GM19238 (cell line): ENCODE data around the gene NBEAL1.
"Not testable (repeated sequence)": the region's sequence is repeated elsewhere in the genome, so short reads cannot be mapped to it uniquely, and the experiment has no call there.

Experiments
- DNase-seq: peaks from one replicate; pipeline ENCODE4 v3.0.0; 2011; ENCODE audit warnings: low spot score; ENCODE audit not compliant: insufficient read length

The NBEAL1 gene

DNA sequence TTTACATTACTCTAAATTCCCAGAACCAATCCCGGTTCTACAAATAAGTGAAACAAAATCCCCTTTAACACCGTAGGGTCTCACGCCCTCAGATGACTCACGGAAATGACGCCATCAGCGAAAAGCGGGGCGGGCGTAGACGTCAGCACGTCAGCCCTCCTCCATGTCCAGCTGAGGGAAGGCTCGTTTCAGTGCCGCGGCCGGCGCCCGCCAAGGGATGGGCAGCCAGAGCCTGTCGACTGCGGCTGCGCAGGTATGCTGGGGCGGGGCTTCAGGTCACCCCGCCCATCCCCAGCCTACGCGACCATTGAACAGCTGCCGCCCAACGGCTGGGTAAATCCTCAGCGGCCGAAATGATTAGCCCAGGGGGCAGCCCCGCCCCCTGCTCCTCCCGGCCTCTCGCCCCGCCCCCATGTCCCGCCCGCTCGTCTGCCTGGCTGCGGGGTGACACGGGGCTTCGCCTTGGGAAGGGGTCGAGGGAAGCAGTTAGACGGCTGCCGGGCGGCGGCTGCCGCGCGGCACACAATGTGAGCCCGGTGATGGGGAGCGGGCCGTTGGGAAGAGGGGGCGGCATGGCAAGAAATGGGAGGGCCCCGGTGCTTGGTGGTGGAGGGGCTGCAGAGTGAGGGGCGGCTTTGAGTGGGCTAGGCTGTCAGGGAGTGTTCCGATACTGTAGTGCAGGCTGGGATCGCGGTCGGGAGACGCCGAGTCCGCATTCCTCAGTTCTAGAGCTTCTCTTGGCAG, at the start of gene NBEAL1:
NBEAL1 (plus strand) TSS at position 420 of the 744 bp plus-strand sequence. CDS start 1,510 bp downstream, outside the sequence.
- peak; percentile 82 for DNase-seq

DNA sequence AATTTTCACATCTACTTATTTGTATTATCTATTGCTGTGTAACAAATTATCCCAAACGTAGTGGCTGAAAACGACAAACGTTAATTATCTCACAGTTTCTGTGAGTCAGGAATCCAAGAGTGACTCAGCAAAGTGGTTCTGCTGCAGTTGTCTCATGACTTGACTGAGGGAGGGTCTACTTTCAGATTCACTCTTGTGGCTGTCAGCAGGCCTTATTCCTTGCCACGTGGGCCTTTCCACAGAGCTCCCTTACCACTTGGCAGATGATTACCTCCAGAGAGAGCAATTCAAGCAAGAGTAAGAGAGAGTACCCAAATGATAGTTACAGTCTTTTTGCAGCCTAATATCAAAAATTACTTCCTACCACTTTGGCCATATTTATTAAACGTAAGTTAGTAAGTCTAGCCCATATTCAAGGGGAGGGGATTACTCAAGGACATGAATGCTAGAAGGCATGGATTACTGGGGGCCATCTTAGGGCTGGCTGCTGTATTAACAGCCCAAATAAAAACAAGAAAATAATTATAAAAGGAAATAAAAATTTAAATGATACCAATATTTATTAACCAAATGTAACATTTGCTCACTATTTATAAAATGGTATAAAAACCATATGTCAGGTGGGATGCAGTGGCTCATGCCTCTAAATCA, 48.7 kb upstream of the NBEAL1 start:
- no peak for DNase-seq

DNA sequence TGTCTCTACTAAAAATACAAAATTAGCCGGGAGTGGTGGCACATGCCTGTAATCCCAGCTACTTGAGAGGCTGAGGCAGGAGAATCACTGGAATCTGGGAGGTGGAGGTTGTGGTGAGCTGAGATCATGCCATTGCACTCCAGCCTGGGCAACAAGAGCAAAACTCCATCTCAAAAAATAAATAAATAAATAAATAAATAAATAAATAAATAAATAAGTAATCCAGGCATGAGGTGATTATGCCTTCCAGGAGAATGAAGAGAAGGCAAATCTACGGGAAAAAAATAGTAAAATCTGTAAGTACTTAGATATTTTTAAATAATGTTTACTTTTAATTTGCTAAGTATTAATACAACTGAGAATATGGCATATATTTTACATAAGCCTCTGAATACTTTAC, 45.3 kb upstream of the NBEAL1 start:
- not testable (repeated sequence) for DNase-seq

DNA sequence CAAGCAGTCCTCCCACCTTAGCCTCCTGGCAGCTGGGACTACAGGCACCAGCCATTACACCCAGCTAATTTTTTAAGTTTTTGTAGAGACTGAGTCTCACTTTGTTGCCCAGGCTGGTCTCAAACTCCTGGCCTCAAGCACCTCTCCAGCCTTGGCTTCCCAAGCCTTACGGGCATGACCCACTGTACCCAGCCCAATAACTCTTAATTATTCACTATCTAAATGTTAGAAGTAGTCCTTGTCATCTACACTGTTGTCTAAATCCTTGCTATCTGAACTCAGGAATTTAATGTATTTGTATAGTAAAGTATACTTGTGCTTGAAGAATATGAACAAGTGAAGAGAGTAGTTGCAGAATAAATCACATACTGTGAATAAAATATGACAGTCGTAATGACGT, 37.9 kb upstream of the NBEAL1 start:
- no peak for DNase-seq

DNA sequence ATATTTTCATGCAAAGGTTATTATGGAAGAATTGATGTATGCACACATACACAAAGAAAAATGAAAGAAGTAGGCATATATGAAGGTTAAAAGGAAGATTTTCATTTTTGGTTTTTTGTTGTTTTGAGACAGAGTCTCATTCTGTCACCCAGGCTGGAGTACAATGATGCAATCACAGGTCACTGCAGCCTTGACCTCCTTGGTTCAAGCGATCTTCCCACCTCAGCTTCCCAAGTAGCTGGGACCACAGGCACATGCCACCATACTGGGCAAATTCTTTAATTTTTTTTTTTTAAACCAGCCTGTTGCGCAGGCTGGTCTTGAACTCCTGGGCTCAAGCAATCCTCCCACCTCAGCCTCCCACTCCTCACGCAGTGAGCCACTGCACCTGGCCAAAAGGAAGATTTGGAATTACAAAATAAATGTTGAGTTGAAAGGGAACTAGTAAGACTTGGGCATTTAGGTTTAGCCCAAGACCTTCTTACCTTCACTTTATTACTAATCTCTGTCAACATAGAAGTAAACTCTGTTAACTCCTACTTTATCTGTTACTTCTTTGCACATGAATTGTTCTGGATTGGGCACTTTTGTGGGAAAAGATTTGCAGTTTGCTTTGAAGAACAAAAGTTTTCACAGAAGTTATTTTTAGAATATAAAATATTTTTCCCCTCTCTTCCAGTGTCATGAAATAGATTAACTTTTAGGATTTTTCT, 31.7 kb upstream of the NBEAL1 start:
- no peak for DNase-seq

DNA sequence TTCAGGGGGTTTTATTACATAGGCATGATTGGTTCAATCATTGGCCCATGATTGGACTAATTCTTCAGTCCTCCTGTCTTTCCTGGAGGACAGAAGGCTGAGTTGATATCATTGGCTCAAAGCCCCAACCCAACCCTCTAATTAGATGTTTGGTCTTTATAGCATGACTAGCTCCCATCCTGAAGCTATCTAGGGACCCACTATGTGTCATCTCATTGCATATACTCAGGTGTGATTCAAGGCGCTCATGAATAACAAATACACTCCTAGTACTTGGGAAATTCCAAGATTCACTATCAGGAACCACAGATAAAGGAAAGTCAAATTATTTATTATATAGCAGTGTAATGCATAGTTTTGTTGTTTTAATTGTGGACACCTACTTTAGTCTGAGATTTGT, 24.9 kb upstream of the NBEAL1 start:
- no peak for DNase-seq

DNA sequence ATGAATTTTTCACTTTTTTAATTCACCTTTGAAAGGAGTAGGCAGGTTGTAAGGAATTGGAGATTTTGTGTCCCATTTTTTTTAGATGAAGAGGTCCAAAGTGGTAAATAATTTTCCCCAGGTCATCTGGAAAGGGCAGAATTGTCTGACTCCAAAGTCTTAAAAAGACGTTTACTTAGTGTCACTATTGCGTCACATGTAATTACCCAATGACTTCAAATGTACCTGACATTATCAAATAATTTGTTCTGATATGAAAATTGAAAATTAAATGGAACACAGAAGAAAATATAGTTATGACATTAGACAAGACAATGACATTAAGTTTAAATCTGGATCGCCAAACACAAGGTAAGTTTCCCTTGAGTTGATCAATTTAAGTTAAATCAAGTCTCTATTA, 24.2 kb upstream of the NBEAL1 start:
- no peak for DNase-seq

DNA sequence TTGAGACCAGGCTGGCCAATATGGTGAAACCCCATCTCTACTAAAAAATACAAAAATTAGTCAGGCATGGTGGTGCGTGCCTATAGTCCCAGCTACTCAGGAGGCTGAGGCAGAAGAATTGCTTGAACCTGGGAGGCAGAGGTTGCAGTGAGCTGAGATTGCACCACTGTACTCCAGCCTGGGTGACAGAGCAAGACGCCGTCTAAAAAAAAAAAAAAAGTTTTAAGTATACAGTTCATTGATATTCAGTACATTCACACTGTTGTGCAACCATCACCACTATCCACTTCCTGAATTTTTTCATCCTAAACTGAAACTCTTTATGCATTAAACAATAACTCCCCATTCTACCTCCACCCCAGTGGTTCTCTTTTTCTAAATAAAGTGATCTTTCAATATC, 17.6 kb upstream of the NBEAL1 start:
- not testable (repeated sequence) for DNase-seq

DNA sequence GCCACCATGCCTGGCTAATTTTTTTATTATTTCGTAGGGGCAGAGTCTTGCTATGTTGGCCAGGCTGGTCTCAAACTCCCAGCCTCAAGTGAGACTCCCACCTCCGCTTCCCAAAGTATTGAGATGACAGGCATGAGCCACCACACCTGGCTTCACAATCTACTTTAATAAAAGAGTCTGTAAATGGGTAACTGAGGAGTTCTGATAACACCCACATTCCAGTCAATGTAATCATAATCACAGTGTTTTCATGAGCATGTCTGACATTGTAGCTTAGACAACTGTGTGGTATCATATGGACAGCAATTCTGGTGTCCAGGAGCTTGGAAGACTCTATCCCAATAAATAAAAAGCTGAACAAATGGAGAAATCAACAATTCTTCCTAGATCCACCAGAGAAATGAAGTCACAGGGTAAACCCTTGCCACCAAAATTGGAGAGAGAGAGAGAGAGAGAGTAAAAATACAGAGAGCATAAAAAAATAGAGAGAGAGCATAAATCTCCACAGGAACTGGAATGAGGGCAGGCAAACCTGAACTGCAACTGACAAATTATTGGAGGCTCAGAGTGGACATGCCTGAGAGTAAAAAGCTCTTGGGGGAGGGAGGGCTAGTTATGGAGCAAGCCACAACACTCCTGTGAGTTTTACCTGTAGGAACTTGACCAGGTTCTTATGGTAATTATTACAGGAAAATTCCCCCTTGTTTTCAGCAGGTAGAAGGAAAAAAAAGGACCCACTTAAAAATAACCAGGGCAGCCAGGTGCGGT, 12.4 kb upstream of the NBEAL1 start:
- DNase-seq, result no peak

DNA sequence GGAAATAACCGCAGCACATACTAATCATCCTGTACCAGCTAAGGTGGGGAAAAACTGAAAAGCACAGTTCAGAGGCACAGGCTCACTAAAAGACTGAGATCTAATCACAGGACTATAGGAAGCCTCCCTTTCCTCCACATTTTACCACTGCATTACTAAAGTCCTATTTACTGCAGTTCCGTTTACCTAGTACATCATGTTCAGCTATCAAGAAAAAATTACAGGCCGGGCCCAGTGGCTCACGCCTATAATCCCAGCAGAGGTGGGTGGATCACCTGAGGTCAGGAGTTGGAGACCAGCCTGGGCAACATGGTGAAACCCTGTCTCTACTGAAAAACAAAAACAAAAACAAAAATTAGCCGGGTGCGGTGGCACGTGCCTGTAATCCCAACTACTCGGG, 11.0 kb upstream of the NBEAL1 start:
- no peak for DNase-seq

DNA sequence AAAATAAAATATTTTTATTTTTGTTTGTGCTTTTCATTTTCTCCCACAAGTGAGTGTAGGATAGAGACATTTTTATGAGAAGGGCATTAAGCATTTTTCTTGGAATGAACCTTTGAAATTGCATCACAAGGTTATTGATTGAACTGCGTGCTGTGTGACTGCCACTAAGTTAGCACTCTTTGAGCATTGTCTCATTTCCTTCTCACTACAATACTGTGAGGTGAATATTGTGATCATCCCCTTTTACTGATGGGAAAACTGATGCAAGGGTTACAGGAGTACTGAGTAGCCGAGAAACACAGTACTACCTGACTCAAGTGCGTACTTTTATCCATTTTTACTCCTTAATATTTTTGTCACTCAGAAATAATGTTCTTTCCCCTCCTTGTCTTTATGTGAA, 2.0 kb downstream of the NBEAL1 start:
- no peak for DNase-seq

DNA sequence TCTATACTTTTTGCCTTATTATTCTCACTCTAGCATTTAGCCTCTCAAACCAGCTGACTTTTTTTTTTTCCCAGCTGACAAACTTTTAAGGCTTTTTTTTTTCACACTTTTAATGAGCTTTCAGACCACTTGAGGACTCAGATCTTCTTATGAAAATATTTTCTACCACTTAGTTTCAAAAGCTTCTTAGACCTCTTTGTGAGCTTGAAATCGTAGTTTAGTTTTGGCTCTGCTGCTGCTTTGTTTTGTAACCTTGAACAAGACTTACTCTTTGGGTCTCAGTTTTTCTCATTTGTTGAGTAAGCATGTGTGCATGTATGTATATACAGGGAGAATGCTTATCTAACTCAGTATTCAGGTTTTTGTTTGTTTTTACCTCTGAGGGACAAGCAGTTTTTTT, 3.5 kb downstream of the NBEAL1 start:
- DNase-seq, result no peak

DNA sequence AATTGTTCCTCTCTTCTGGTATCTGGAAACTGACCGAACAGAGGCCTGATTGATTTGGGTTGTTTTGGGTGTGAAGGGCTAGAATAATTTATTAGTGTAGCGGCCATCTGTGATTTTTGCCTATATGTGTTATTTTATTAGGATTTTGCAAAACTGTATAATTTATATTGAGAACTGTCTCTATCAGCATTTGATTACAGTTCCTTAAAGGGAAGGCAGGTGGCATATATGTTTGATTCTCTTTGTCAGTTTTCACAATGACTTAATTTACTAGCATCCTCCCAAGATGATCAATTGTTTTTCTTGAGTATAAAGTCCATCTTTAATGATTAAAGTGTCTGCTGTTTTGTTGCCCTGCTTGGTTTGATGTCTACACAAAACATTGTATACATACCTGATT, 4.5 kb downstream of the NBEAL1 start:
- DNase-seq, result no peak

DNA sequence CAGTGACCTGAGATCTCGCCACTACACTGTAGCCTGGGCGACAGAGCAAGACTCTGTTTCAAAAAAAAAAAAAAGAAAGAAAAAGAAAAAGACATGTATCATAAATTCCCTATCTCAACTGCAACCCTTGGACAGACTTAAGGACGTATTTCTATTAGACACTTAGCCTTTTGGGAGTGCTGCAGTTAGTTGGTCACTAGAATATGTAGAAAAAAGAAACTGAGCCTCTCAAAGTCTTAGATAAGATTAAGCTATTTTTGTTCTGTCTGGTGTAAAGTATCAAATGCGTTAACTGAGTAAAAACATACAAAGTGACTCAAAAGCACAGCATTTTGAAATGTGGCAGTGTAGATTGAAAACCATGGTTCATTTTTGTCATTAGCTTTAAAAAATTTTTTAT, 7.3 kb downstream of the NBEAL1 start:
- no peak for DNase-seq

DNA sequence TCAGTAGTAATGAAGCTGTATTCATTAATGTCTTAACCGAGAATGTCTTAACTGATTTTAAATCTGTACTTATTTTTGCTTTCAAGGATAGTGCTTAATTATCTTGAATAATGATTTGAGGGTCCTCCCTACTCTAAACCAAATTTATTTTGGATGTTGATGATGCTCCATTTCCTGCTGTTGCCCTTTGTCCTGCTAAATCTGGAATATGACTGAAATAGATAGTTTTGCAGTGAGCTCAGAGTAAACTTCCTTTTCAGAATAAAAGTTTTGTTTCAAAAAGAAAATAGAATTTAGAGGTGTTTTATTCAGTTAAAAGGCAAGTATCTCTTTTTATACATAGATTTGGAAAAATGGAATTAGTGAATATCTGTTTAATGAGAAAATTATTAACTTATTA, 8.1 kb downstream of the NBEAL1 start:
- DNase-seq, result no peak

DNA sequence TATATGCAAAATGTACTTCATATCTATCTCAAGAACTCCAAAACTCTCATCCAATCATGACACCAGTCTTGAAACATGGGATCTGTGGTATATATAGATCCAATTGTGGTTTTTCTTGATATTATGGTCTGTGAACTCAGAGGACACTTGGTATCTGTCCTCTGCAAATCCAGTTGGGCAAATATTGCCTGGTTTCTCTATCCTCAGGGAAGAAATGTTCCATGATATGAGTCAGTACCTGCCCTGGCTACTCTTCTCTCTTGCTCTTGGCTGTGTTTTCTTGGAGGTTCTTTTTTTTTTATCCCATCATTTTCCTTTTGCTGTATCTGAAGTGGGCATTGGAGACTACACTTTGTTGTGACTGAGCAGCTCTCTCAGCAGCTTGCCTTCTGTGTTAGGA, 10.9 kb downstream of the NBEAL1 start:
- DNase-seq, result no peak

DNA sequence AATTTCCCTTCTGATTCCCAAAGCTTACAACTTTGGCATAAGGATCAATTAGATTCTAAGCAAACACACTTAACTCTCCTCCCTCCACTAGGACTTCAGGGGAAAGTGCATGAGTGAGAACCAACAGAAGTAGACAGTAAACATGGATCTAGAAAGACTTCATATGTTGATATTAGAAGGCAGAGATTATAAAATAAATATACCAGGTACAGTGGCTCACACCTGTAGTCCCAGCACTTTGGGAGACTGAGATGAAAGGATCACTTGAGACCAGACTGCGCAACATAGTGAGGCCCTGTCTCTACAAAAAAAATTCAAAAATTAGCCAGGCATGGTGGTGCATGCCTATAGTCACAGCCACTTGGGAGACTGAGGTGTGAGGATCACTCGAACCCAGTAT, 15.9 kb downstream of the NBEAL1 start:
- DNase-seq, result no peak

DNA sequence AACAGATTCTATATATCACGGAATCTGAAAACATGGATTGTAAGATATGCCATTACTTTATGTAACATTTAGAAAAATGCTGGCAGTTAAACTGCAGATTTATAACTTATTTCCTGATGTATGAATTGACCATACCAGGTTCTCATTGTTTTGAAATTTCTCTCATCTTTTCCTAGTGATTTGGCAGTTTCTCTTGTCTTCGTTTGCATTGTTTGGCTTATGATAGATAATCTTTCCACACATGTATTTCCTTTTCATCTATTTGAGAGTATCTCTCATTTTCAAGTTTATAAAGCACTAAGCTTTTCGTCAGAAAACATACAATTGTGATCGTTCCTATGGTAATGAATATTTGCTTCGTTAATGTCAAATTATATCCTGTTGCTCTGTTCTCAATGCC, 16.3 kb downstream of the NBEAL1 start:
- no peak for DNase-seq

DNA sequence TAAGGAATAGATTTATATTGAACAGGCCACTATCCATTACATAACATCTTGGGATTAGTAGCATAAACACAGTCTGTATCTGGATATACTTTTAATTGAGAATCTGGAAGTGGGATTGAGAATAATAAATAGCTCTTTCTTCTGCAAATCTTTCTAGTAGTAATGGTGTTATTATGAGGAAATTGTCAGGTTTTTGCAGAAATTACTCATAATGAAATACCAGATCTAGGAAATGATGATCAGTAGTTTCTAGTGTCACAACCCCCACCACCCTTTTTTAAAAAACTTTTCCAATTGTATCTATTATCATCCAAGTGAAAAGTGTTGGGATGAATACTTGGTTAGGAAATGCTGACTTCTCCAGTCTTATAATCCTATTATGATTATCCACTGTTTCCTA, 18.7 kb downstream of the NBEAL1 start:
- no peak for DNase-seq

DNA sequence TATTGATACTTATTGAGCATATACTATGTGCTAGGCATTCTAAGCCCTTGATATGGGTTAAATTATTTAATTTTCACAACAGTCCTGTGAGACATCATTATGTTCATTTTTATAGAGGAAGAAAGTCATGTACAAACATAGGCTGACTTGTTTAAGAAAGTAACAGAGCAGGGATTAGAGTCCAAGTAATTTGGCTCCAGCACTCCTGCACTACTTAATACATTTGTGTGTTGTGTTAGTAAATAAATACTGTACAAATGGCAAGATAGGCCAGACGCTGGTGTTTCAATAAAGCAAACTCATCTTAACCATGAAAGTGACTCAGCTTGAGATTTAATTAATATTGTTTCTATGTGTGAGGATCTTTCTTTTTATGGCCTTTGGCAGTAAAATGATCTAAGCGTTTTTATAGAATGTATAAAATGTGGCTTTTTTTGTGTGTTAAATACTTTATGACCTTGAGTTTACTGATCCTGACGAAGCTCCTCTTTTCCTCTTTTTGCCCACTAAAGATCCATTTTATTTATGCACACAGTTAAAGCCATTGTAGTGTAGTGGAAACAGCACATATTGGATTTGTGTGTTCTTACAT, 21.3 kb downstream of the NBEAL1 start:
- DNase-seq, result no peak

DNA sequence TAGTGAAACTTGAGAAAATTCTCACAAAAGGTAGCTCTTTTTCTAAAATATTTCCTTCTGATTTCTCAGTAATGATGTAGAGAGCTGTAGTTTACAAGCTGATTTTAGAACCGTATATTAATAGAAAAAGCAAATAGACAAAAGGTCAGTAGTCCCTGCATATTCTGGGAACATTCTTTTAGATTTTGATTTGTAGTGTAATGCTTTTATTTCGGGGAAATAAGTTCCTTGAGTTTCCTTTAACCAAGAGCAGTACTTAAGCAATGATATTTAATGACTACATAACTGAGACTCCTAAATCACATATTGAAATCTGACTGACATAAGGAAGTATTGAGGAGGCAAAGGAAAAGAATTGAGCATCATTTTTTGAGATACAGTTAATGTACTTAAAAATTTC, 22.4 kb downstream of the NBEAL1 start:
- DNase-seq, result no peak
